Astrocyte of the spinal cord (primary cell): ENCODE results near the gene CARNS1.
A peak's percentile ranks its signal among the peaks of the same experiment; 100 is the strongest.

Experiments used
- DNase-seq: peaks from one replicate; pipeline ENCODE4 v3.0.0; 2011; ENCODE audit warnings: low read depth, low spot score
- H3K4me3 ChIP-seq: 2 replicates; pipeline ENCODE4 v1.5.1; 2011; ENCODE audit warnings: low read depth, mild to moderate bottlenecking, low read length, moderate library complexity
- CTCF ChIP-seq: IDR thresholded peaks from 2 replicates; pipeline ENCODE4 v1.5.1; 2012; ENCODE audit warnings: low read depth, mild to moderate bottlenecking, low read length, inconsistent platforms
- in situ Hi-C: cut with HindIII; loops from 2 replicates; pipeline ENCODE4 v1.10.0; 2017; ENCODE audit warnings: low sequenced_read_pairs

CARNS1 gene

GRCh38 chr11:67397536-67397935 is 17.9 kb upstream of the CARNS1 start:
- no peak for TF ChIP-seq CTCF
- no peak for DNase-seq
- in situ Hi-C loops: no loop called here
- H3K4me3 ChIP-seq: no peak overlapping the region

- in situ Hi-C loops: no loop called here
Observed at GRCh38 chr11:67397986-67398660, 17.4 kb upstream of the CARNS1 start.

GRCh38 chr11:67398661-67399563 is 16.6 kb upstream of the CARNS1 start:
- DNase-seq: no peak
- TF ChIP-seq CTCF: no peak
- in situ Hi-C loops: no loop called here
- H3K4me3 ChIP-seq: no peak overlapping the region

More at GRCh38 chr11:67397986-67398660, 17.4 kb upstream of the CARNS1 start:
- TF ChIP-seq CTCF: no peak
- H3K4me3 ChIP-seq: no peak overlapping the region
- DNase-seq: no peak

- in situ Hi-C loops: no loop called here
Observed at GRCh38 chr11:67400251-67400941, 15.1 kb upstream of the CARNS1 start.

GRCh38 chr11:67400942-67401494 is 14.5 kb upstream of the CARNS1 start:
- in situ Hi-C loops: no loop called here
- H3K4me3 ChIP-seq: peak overlapping the region; percentile 96
- no peak for TF ChIP-seq CTCF
- no peak for DNase-seq

More at GRCh38 chr11:67400251-67400941, 15.1 kb upstream of the CARNS1 start:
- no peak for DNase-seq
- peak overlapping the region; percentile 96 for H3K4me3 ChIP-seq
- no peak for TF ChIP-seq CTCF
